Hepatocyte (in vitro differentiated cells): ENCODE results near the gene ABCB7.

ENCODE experiments used
- EZH2 ChIP-seq: fragments of 200-600 bp; sonication (generic); IDR thresholded peaks from 2 replicates; pipeline ENCODE4 v1.6.1; 2016; ENCODE audit warnings: antibody characterized with exemption, mild to moderate bottlenecking, borderline replicate concordance
- EZH2phosphoT487 ChIP-seq: fragments of 200-600 bp; sonication (generic); IDR thresholded peaks from one replicate; pipeline ENCODE4 v1.6.1; 2018; ENCODE audit warnings: antibody characterized with exemption, mild to moderate bottlenecking, low read depth, moderate library complexity; ENCODE audit not compliant: unreplicated experiment, severe bottlenecking
- TF ChIP-seq, protein P1 (sequence below): fragments of 200-600 bp; sonication (generic); IDR thresholded peaks from 2 replicates; pipeline ENCODE4 v1.5.1; 2016; ENCODE audit warnings: antibody characterized with exemption, mild to moderate bottlenecking; ENCODE audit not compliant: poor library complexity

DNA sequence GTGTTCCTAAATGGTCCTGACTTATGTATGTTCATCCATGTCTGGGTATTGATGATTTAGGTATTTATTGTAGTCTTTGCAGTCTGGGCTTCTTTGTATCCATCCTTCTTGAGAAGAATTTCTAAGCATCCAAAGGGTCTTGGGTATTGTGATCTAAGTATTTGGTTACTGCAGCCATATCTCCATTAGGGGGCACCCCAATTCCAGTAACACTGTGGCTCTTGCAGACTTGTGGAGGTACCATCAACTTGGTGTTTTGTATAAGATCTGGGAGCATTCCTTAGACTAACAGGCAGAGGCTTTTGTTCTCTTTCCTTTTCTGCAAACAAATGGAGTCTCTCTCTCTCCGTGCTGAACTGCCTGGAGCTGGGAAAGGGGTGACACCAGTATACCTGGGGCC is 117.2 kb downstream of the ABCB7 start:
- TF ChIP-seq, protein P1, sequence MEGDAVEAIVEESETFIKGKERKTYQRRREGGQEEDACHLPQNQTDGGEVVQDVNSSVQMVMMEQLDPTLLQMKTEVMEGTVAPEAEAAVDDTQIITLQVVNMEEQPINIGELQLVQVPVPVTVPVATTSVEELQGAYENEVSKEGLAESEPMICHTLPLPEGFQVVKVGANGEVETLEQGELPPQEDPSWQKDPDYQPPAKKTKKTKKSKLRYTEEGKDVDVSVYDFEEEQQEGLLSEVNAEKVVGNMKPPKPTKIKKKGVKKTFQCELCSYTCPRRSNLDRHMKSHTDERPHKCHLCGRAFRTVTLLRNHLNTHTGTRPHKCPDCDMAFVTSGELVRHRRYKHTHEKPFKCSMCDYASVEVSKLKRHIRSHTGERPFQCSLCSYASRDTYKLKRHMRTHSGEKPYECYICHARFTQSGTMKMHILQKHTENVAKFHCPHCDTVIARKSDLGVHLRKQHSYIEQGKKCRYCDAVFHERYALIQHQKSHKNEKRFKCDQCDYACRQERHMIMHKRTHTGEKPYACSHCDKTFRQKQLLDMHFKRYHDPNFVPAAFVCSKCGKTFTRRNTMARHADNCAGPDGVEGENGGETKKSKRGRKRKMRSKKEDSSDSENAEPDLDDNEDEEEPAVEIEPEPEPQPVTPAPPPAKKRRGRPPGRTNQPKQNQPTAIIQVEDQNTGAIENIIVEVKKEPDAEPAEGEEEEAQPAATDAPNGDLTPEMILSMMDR: no peak
- no peak for TF ChIP-seq EZH2phosphoT487
- TF ChIP-seq EZH2: no peak
